ENCODE data around the gene CYP8B1.

CYP8B1 gene, protein sequence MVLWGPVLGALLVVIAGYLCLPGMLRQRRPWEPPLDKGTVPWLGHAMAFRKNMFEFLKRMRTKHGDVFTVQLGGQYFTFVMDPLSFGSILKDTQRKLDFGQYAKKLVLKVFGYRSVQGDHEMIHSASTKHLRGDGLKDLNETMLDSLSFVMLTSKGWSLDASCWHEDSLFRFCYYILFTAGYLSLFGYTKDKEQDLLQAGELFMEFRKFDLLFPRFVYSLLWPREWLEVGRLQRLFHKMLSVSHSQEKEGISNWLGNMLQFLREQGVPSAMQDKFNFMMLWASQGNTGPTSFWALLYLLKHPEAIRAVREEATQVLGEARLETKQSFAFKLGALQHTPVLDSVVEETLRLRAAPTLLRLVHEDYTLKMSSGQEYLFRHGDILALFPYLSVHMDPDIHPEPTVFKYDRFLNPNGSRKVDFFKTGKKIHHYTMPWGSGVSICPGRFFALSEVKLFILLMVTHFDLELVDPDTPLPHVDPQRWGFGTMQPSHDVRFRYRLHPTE

DNA sequence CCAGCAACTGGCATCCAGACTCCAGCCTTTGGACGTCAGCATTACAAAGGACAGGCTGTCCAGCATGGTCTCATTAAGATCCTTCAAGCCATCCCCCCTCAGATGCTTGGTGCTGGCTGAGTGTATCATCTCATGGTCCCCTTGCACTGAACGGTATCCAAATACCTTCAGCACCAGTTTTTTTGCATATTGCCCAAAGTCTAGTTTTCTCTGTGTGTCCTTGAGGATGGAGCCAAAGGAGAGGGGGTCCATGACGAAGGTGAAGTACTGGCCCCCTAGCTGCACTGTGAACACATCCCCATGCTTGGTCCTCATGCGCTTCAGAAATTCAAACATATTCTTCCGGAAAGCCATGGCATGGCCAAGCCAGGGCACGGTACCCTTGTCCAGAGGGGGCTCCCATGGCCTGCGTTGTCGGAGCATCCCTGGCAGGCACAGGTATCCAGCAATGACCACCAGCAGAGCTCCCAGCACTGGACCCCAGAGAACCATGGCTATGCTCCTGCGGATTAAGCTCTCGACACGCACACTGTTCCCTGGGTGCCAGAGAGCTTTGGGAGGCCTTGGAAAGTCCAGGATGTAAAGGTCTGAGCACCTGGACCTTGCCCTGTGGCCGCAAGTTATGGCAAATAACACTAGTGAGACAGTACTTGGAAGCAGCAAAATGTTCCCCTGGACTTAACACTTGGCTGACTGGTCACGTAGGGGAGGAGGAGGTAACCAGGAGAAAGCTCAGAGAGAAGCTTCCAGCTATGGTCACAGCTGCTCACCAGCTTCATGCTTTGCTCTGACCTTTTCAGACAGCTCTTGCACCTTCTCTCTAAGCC, at the start of gene CYP8B1:
CYP8B1 (minus strand) TSS at position 555 of the 827 bp plus-strand sequence; CDS start at position 492, 63 bp downstream.
- TF ChIP-seq, protein P1, sequence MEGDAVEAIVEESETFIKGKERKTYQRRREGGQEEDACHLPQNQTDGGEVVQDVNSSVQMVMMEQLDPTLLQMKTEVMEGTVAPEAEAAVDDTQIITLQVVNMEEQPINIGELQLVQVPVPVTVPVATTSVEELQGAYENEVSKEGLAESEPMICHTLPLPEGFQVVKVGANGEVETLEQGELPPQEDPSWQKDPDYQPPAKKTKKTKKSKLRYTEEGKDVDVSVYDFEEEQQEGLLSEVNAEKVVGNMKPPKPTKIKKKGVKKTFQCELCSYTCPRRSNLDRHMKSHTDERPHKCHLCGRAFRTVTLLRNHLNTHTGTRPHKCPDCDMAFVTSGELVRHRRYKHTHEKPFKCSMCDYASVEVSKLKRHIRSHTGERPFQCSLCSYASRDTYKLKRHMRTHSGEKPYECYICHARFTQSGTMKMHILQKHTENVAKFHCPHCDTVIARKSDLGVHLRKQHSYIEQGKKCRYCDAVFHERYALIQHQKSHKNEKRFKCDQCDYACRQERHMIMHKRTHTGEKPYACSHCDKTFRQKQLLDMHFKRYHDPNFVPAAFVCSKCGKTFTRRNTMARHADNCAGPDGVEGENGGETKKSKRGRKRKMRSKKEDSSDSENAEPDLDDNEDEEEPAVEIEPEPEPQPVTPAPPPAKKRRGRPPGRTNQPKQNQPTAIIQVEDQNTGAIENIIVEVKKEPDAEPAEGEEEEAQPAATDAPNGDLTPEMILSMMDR (conservative IDR thresholded peaks at IDR 0.05; ENCODE audit: low read length) = no peak
- H3K4me3 ChIP-seq (ENCODE audit: low read length) = no peak within 1 kb of the TSS
- DNase-seq (ENCODE audit: low read depth) = no peak

DNA sequence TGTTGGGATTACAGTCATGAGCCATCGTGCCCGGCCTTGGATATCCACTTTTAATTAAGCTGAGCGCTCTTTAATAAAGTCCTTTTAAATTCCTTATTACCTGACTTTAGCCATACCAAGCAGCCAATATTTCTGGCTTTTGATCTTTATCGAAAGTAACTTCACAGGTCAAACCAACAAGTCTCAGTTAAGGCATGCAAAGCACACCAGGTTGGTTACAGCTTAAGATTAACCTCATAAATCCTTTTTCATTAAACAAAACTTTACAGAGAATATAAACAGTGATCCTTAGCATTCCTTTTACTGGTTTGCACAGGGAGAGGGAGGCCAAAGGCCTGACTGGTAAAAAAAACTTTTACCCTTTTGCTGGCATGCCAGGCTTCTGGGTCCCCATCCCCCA, 47.9 kb upstream of the CYP8B1 start:
- no peak for DNase-seq (ENCODE audit: low read depth)
- H3K4me3 ChIP-seq (ENCODE audit: low read length) = no peak overlapping the region
- TF ChIP-seq, protein P1 (conservative IDR thresholded peaks at IDR 0.05; ENCODE audit: low read length) = no peak

DNA sequence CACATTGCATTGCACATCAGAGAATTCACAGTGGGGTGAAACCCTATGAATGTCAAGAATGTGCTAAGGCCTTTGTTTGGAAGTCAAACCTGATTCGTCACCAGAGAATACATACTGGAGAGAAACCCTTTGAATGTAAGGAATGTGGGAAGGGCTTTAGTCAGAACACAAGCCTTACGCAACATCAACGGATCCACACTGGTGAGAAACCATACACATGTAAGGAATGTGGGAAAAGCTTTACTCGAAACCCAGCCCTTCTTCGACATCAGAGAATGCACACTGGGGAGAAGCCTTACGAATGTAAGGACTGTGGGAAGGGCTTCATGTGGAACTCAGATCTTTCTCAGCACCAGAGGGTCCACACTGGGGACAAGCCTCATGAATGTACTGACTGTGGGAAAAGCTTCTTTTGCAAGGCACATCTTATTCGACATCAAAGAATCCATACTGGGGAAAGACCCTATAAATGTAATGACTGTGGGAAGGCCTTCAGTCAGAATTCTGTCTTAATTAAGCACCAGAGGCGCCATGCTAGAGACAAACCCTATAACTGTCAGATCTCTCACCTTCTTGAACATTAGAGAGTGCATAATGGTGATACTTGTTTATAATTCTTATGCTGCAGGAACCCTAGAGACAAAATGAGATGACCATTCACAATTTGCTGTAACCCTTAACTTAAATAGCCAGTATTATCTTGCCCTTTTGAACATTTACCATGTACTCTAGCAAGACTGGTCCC, 39.3 kb upstream of the CYP8B1 start:
- no peak overlapping the region for H3K4me3 ChIP-seq (ENCODE audit: low read length)
- no peak for DNase-seq (ENCODE audit: low read depth)
- TF ChIP-seq, protein P1 (conservative IDR thresholded peaks at IDR 0.05; ENCODE audit: low read length) = no peak

DNA sequence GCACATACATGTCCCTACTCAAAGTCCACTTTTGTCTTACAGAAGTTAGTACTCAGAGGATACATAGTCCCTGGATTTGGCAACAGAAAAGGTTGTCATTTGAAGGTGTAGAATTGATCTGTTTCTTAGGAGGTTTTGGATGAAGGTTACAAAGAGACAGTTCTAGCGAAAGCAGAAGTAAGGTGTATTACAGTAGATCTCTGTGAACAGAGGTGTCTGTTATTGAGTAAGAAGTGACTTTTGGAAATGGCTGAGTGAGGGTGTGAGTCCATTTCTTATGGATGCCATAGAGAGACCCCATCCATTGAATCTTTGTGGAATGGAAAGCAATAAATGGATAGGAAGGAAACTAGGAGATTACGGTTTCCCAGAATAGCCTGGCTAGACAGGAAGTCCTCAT, 35.9 kb upstream of the CYP8B1 start:
- TF ChIP-seq, protein P1 (conservative IDR thresholded peaks at IDR 0.05; ENCODE audit: low read length) = no peak
- no peak overlapping the region for H3K4me3 ChIP-seq (ENCODE audit: low read length)
- no peak for DNase-seq (ENCODE audit: low read depth)

DNA sequence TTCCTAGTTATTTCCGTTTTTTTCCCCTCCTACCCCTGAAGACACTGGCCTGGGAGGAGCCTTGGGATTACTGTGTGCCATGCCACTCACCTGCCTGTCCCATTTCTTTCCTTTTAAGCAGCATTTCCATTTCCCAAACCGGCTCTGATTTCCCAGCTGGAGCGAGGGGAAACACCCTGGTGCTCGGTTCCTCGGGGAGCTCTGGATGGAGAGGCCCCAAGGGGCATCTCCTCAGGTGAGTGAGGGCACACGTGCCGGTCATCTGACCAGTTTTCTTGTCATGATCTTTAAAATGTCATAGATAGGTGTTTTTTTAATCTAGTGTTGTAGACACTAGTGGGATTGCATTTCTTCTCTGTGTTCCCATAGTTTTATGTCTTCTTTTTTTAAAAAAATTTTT, 33.0 kb upstream of the CYP8B1 start:
- TF ChIP-seq, protein P1 (conservative IDR thresholded peaks at IDR 0.05; ENCODE audit: low read length) = no peak
- no peak overlapping the region for H3K4me3 ChIP-seq (ENCODE audit: low read length)
- DNase-seq (ENCODE audit: low read depth) = no peak

DNA sequence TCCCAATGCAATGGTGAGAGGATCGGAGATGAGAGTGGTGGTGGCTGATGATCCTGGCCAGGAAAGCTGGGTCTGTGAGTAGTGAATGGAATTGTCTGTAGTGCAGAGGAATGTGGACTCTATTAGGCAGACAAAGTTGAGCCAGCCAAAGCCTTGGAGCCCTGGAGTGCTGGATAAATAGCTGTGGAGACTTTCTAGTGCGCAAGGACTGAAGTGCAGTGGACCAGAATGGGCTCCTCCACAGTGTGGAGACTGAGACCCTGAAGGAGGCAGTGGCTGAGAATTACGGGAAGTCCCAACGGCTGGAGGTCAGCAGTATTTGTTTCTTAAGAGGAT, 31.1 kb upstream of the CYP8B1 start:
- peak overlapping the region; percentile 64 for H3K4me3 ChIP-seq (ENCODE audit: low read length)
- TF ChIP-seq, protein P1 (conservative IDR thresholded peaks at IDR 0.05; ENCODE audit: low read length) = no peak
- peak; percentile 22 for DNase-seq (ENCODE audit: low read depth)

All from AG10803 (cell line).